Stimulated activated CD8-positive, alpha-beta memory T cell treated with anti-CD3 and anti-CD28 coated beads, Interleukin-7, amount 100 ng/mL, for 48 hours (primary cell): ENCODE data around the gene ZSWIM1.
"Not testable (repeated sequence)": the region's sequence is repeated elsewhere in the genome, so short reads cannot be mapped to it uniquely, and the experiment has no call there.

Source experiments
- DNase-seq, 2 donors: peaks; one replicate each; pipeline ENCODE4 v3.0.0-alpha.2; 2020; ENCODE audit warnings: low read depth in 1 of 2; ENCODE audit errors: extremely low read depth in 1 of 2

The ZSWIM1 gene

DNA sequence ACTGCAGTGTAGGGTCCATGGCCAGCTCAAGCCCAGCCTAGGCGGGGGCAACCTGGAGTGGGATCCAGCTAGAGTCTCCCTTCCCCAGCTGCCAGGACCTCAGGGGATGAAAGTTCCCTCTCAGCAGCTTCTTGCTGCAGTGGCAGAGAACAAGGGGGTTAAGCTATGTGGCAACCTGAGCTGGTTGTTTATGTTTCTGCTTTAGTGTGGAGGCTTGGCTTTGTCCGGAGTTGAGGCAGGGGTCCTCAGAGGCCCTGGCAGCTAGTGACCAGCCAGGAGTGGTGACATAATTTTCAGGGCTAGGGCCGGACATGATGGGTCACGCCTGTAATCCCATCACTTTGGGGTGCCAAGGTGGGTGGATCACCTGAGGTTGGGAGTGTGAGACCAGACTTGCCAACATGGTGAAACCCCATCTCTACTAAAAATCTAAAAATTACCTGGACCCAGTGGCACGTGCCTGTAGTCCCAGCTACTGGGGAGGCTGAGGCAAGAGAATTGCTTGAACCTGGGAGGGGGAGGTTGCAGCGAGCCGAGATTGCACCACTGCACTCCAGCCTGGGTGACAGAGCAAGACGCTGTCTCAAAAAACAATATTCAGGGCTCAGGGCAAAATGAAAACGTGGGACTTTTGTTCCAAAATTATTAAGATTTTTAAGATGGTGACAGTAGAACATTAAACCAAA lies 44.9 kb downstream of the ZSWIM1 start:
- DNase-seq: no peak

GRCh38 chr20:45926731-45927070 lies 45.7 kb downstream of the ZSWIM1 start:
- no peak for DNase-seq

GRCh38 chr20:45927071-45927878 lies 46.2 kb downstream of the ZSWIM1 start:
- DNase-seq: no peak

GRCh38 chr20:45931680-45932079 lies 50.7 kb downstream of the ZSWIM1 start:
- DNase-seq: not testable (repeated sequence)

DNA sequence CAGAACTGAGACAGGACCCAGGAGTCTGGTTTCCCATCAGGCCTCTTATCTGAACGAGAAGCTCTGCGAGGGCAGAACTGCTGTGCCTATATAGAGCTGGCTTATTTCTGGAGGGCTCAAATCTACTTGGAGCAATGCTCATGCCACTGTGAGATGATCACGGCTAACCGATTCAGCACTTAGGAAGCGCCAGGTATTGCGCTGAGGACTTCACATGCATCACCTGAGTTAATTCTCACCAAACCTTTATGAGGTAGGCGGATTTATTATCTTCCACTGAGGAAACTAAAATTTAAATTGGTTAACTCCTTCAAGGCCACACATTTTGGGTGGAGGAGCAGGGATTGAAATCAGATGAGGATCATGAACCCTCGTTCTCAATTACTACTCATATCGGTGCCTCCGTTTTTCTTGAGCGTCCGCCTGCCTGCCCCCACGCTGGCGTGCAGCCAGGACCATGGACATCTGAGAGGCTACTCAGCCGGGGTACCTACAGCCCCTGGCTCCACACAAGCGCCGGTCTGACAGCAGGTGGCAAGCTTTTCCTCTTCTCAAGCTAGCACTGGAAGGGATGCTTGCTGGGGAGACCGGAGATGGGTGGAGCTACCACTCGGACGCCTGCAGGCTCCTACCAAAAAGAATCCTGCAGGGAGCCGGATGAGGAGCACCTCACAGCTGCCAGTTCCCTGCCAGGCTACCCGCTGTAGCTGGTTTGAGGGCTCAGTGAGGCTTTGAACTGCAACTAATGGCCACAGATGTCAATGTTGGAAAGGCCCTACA lies 52.4 kb downstream of the ZSWIM1 start:
- peak in 1 of 2 donors; percentile 60 for DNase-seq

- DNase-seq: peak; percentile 22 to 41
Measured at GRCh38 chr20:45934046-45934585, 53.1 kb downstream of the ZSWIM1 start.
